KOPT-K1 (cell line): ENCODE results near the gene CRISP3.

Experiments
- H3K27ac ChIP-seq: fragments of 200-600 bp; sonication (generic); 2 replicates; pipeline ENCODE4 v1.5.1; 2016; ENCODE audit warnings: antibody characterized with exemption, mild to moderate bottlenecking, low read depth, low read length; ENCODE audit not compliant: poor library complexity, severe bottlenecking
- H3K36me3 ChIP-seq: fragments of 200-600 bp; sonication (generic); 2 replicates; pipeline ENCODE4 v1.5.1; 2017; ENCODE audit warnings: antibody characterized with exemption, mild to moderate bottlenecking, low read length, moderate library complexity; ENCODE audit not compliant: insufficient read depth
- H3K9me3 ChIP-seq: fragments of 200-600 bp; sonication (generic); 2 replicates; pipeline ENCODE4 v1.5.1; 2017; ENCODE audit warnings: antibody characterized with exemption, low read length, mild to moderate bottlenecking; ENCODE audit not compliant: insufficient read depth, poor library complexity, severe bottlenecking

The CRISP3 gene

GRCh38 chr6:49744259-49744658, at the start of gene CRISP3:
Gene CRISP3, minus strand, starts transcription at chr6:49744388. Its CDS starts 21 bp downstream, at chr6:49744367.
- Histone ChIP-seq H3K36me3 (no peaks in the 10 kb centered on the region), H3K9me3 (no peaks in the 10 kb centered on the region), H3K27ac (no peak within 1 kb of the TSS)

GRCh38 chr6:49790341-49790740, 46.2 kb upstream of the CRISP3 start:
- Histone ChIP-seq H3K9me3 (no peaks in the 10 kb centered on the region), H3K36me3 (no peaks in the 10 kb centered on the region), H3K27ac (no peak overlapping the region)

- Histone ChIP-seq H3K9me3 (no peaks in the 10 kb centered on the region), H3K36me3 (no peaks in the 10 kb centered on the region), H3K27ac (no peak within 1 kb of the TSS)
Measured at GRCh38 chr6:49787176-49787575, 43.0 kb upstream of the CRISP3 start, which contains the start of gene PGK2. Gene PGK2, minus strand, starts transcription at chr6:49787285. Its CDS starts 98 bp downstream, at chr6:49787187.

- H3K27ac ChIP-seq = no peak overlapping the region
- no peaks in the 10 kb centered on the region for H3K36me3 ChIP-seq
- no peaks in the 10 kb centered on the region for H3K9me3 ChIP-seq
Measured at GRCh38 chr6:49784272-49784671, 40.1 kb upstream of the CRISP3 start.

- H3K9me3 ChIP-seq = no peaks in the 10 kb centered on the region
- no peak overlapping the region for H3K27ac ChIP-seq
- H3K36me3 ChIP-seq = no peaks in the 10 kb centered on the region
Measured at GRCh38 chr6:49782725-49783124, 38.5 kb upstream of the CRISP3 start.

- no peak overlapping the region for H3K27ac ChIP-seq
- H3K9me3 ChIP-seq = no peaks in the 10 kb centered on the region
- H3K36me3 ChIP-seq = no peaks in the 10 kb centered on the region
Measured at GRCh38 chr6:49782293-49782692, 38.1 kb upstream of the CRISP3 start.

- Histone ChIP-seq H3K36me3 (no peaks in the 10 kb centered on the region), H3K27ac (no peak overlapping the region), H3K9me3 (no peaks in the 10 kb centered on the region)
Measured at GRCh38 chr6:49776444-49776843, 32.3 kb upstream of the CRISP3 start.

GRCh38 chr6:49775043-49775442, 30.9 kb upstream of the CRISP3 start:
- Histone ChIP-seq H3K36me3 (no peaks in the 10 kb centered on the region), H3K27ac (no peak overlapping the region), H3K9me3 (no peaks in the 10 kb centered on the region)

GRCh38 chr6:49772285-49772684, 28.1 kb upstream of the CRISP3 start:
- no peak overlapping the region for H3K27ac ChIP-seq
- H3K9me3 ChIP-seq = no peaks in the 10 kb centered on the region
- no peaks in the 10 kb centered on the region for H3K36me3 ChIP-seq

- no peak overlapping the region for H3K27ac ChIP-seq
- no peaks in the 10 kb centered on the region for H3K9me3 ChIP-seq
- H3K36me3 ChIP-seq = no peaks in the 10 kb centered on the region
Measured at GRCh38 chr6:49766762-49767161, 22.6 kb upstream of the CRISP3 start.

GRCh38 chr6:49764571-49765236, 20.5 kb upstream of the CRISP3 start:
- no peak overlapping the region for H3K27ac ChIP-seq
- no peaks in the 10 kb centered on the region for H3K9me3 ChIP-seq
- H3K36me3 ChIP-seq = no peaks in the 10 kb centered on the region

GRCh38 chr6:49743429-49743828, 759 bp downstream of the CRISP3 start:
- no peaks in the 10 kb centered on the region for H3K36me3 ChIP-seq
- H3K27ac ChIP-seq = no peak overlapping the region
- H3K9me3 ChIP-seq = no peaks in the 10 kb centered on the region

GRCh38 chr6:49739423-49739822, 4.8 kb downstream of the CRISP3 start:
- no peaks in the 10 kb centered on the region for H3K9me3 ChIP-seq
- H3K36me3 ChIP-seq = no peaks in the 10 kb centered on the region
- H3K27ac ChIP-seq = no peak overlapping the region

GRCh38 chr6:49736017-49736508, 8.1 kb downstream of the CRISP3 start:
- Histone ChIP-seq H3K36me3 (no peaks in the 10 kb centered on the region), H3K27ac (no peak overlapping the region), H3K9me3 (no peaks in the 10 kb centered on the region)

- no peaks in the 10 kb centered on the region for H3K9me3 ChIP-seq
- no peaks in the 10 kb centered on the region for H3K36me3 ChIP-seq
- H3K27ac ChIP-seq = no peak overlapping the region
Measured at GRCh38 chr6:49733680-49734079, 10.5 kb downstream of the CRISP3 start.

GRCh38 chr6:49732781-49733180, 11.4 kb downstream of the CRISP3 start:
- no peak overlapping the region for H3K27ac ChIP-seq
- no peaks in the 10 kb centered on the region for H3K36me3 ChIP-seq

More at GRCh38 chr6:49732781-49733180, 11.4 kb downstream of the CRISP3 start:
- H3K9me3 ChIP-seq = no peaks in the 10 kb centered on the region
